Transverse colon (tissue), 4 donors: ENCODE results near the gene MIS18A.

Experiments
- POLR2AphosphoS5 ChIP-seq, 3 donors: sonication (generic); formaldehyde crosslinking; IDR thresholded peaks; one replicate each; pipeline ENCODE4 v1.6.1; 2016; ENCODE audit warnings: antibody characterized with exemption in 3 of 3
- TF ChIP-seq, protein P1 (sequence below), 5 experiments: fragments of 200-600 bp in 3 of 5; fragments of 450-650 bp in 2 of 5; sonication (generic) in 3 of 5; IDR thresholded peaks; 1 replicate in 2 of 5; 2 replicates in 3 of 5; pipeline ENCODE4 v1.5.1; 2016 to 2017; ENCODE audit warnings: antibody characterized with exemption in 5 of 5, inconsistent platforms in 3 of 5, mild to moderate bottlenecking in 2 of 5, moderate library complexity in 1 of 5

DNA sequence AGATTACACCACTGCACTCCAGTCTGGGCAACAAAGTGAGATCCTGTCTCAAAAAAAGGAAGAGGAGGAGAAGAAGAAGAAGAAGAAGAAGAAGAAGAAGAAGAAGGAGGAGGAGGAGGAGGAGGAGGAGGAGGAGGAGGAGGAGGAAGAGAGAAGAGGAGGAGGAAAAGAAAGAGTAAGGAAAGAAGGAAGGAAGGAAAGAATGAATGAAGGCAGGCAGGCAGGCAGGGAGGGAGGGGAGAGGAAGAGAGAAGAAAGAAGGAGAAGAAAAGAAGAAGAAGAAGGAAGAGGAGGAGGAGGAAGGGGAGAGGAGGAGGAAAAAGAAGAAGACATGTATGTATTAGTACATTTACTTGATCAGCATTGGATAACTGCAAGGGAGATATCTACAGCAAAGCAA lies 26.7 kb downstream of the MIS18A start:
- TF ChIP-seq POLR2AphosphoS5 (IDR thresholded peaks at IDR 0.05), result no peak
- TF ChIP-seq, protein P1, sequence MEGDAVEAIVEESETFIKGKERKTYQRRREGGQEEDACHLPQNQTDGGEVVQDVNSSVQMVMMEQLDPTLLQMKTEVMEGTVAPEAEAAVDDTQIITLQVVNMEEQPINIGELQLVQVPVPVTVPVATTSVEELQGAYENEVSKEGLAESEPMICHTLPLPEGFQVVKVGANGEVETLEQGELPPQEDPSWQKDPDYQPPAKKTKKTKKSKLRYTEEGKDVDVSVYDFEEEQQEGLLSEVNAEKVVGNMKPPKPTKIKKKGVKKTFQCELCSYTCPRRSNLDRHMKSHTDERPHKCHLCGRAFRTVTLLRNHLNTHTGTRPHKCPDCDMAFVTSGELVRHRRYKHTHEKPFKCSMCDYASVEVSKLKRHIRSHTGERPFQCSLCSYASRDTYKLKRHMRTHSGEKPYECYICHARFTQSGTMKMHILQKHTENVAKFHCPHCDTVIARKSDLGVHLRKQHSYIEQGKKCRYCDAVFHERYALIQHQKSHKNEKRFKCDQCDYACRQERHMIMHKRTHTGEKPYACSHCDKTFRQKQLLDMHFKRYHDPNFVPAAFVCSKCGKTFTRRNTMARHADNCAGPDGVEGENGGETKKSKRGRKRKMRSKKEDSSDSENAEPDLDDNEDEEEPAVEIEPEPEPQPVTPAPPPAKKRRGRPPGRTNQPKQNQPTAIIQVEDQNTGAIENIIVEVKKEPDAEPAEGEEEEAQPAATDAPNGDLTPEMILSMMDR (IDR thresholded peaks at IDR 0.05), result no peak
